NB4 (cell line): ENCODE measurements around the gene LAMTOR5.

Source experiments
- DNase-seq: peaks from one replicate; pipeline ENCODE4 v3.0.0; 2010; ENCODE audit warnings: low read depth
- H3K4me3 ChIP-seq: one replicate; pipeline ENCODE4 v1.5.1; 2011; ENCODE audit warnings: mild to moderate bottlenecking, low read depth, low read length, moderate library complexity
- MYC ChIP-seq: IDR thresholded peaks from 2 replicates; pipeline ENCODE4 v1.6.1; 2011; ENCODE audit warnings: low read depth, low read length
- POLR2A ChIP-seq: IDR thresholded peaks from 2 replicates; pipeline ENCODE4 v1.6.1; 2011; ENCODE audit warnings: mild to moderate bottlenecking; ENCODE audit not compliant: insufficient read length; ENCODE audit errors: extremely low read depth
- TF ChIP-seq, protein P1 (sequence below): IDR thresholded peaks from 2 replicates; pipeline ENCODE4 v1.6.1; 2011; ENCODE audit warnings: low read depth, low read length
- TF ChIP-seq, protein P2 (sequence below): IDR thresholded peaks from one replicate; pipeline ENCODE4 v1.5.1; 2012; ENCODE audit warnings: low read depth, low read length

The LAMTOR5 gene

DNA sequence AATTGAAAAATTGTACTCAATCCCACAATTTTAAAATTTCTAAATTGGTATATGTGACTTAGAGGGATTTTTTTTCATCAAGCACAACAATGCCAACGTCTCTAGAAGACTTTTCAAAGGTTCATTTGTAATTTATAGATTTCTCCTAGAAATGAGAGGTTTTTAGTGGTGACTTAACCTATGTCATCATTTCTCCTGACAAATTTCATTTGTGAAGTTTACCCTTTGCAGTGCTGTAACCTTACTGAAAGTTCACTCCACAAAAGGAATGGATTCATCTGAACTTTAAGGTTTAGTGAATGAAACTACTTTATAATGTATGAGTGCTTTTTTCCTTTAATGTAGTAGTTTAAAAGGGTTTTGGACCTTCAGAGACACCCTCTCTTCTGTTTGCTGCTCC, 52.2 kb downstream of the LAMTOR5 start:
- DNase-seq: no peak
- TF ChIP-seq, protein P1, sequence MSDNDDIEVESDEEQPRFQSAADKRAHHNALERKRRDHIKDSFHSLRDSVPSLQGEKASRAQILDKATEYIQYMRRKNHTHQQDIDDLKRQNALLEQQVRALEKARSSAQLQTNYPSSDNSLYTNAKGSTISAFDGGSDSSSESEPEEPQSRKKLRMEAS: no peak
- TF ChIP-seq MYC (no peak), POLR2A (no peak)
- TF ChIP-seq, protein P2, sequence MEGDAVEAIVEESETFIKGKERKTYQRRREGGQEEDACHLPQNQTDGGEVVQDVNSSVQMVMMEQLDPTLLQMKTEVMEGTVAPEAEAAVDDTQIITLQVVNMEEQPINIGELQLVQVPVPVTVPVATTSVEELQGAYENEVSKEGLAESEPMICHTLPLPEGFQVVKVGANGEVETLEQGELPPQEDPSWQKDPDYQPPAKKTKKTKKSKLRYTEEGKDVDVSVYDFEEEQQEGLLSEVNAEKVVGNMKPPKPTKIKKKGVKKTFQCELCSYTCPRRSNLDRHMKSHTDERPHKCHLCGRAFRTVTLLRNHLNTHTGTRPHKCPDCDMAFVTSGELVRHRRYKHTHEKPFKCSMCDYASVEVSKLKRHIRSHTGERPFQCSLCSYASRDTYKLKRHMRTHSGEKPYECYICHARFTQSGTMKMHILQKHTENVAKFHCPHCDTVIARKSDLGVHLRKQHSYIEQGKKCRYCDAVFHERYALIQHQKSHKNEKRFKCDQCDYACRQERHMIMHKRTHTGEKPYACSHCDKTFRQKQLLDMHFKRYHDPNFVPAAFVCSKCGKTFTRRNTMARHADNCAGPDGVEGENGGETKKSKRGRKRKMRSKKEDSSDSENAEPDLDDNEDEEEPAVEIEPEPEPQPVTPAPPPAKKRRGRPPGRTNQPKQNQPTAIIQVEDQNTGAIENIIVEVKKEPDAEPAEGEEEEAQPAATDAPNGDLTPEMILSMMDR: no peak
- no peak overlapping the region for H3K4me3 ChIP-seq
